Measurements from ENCODE around the gene MGMT. TPM values are rescaled to one million over a fixed set of nuclear protein-coding genes. Genes with fewer than 3 reads are reported as not detected.

The MGMT gene
- polyA plus RNA-seq, 4 donors: 9.8 to 22.4 (median 17.9) TPM

- DNase-seq (no peak), FAIRE-seq (no peak)
- Histone ChIP-seq H3K36me3 (ENCODE audit: control insufficient read depth in 3 of 3, insufficient read depth in 2 of 3, low read depth in 1 of 3, low read length in 3 of 3) (peaks cover 0 to 4% (median 3%) of the 10 kb centered on the region in 3 donors), H3K4me3 (ENCODE audit: low read depth in 1 of 3, low read length in 3 of 3) (no peak overlapping the region), H3K9me3 (ENCODE audit: control insufficient read depth in 2 of 2, insufficient read depth in 1 of 2, low read depth in 1 of 2, low read length in 1 of 2) (no peaks in the 10 kb centered on the region), H3K27me3 (ENCODE audit: control insufficient read depth in 3 of 3, insufficient read depth in 3 of 3, low read length in 3 of 3) (no peaks in the 10 kb centered on the region), H3K4me1 (ENCODE audit: control insufficient read depth in 3 of 3, insufficient read depth in 2 of 3, low read depth in 1 of 3, low read length in 2 of 3) (no peaks in the 10 kb centered on the region), H3K27ac (ENCODE audit: low read depth in 1 of 3, low read length in 2 of 3) (peak overlapping the region in 1 of 3 donors; percentile 27)
- WGBS, 3 donors: 87 to 93% (median 91%) methylated on average over 11 of the region's 11 CpGs
These were observed 138.4 kb downstream of the MGMT start for GRCh38 chr10:129605266-129605985.

- Histone ChIP-seq H3K4me3 (ENCODE audit: low read depth in 1 of 3, low read length in 3 of 3) (no peak overlapping the region), H3K27me3 (ENCODE audit: control insufficient read depth in 3 of 3, insufficient read depth in 3 of 3, low read length in 3 of 3) (no peaks in the 10 kb centered on the region), H3K9me3 (ENCODE audit: control insufficient read depth in 2 of 2, insufficient read depth in 1 of 2, low read depth in 1 of 2, low read length in 1 of 2) (no peaks in the 10 kb centered on the region), H3K27ac (ENCODE audit: low read depth in 1 of 3, low read length in 2 of 3) (peak overlapping the region in 1 of 3 donors; percentile 69), H3K36me3 (ENCODE audit: control insufficient read depth in 3 of 3, insufficient read depth in 2 of 3, low read depth in 1 of 3, low read length in 3 of 3) (peaks cover 0 to 4% (median 3%) of the 10 kb centered on the region in 3 donors), H3K4me1 (ENCODE audit: control insufficient read depth in 3 of 3, insufficient read depth in 2 of 3, low read depth in 1 of 3, low read length in 2 of 3) (no peaks in the 10 kb centered on the region)
- DNase-seq (no peak), FAIRE-seq (no peak)
- 80 to 92% (median 85%) methylated on average over 19 of the region's 19 CpGs for WGBS, 3 donors
These were observed 139.0 kb downstream of the MGMT start for GRCh38 chr10:129605986-129606518.

DNA sequence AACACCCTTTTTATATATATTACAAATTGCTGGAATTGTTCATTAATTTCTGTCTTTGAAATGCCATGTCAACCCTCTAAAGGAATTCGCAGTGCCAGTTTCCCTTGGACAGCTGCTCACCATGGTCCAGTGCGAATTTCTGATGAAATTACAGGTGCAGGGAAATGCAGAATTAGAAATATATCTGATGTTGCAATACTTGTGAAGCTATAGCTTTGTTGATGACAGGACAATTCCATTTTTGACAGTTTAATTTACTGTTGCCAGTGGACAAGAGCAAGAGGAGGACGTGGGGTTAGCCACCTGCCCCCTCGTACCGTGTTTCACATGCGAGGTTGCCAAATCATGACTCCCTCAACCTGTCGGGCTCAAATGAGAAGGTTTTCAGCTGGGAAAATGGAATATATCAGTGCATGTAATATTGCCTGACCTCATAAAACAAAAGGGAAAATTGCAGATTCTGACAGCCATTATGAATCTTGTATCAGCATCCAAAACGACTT is 140.6 kb downstream of the MGMT start:
- H3K27ac ChIP-seq (ENCODE audit: low read depth in 1 of 3, low read length in 2 of 3): no peak overlapping the region
- no peak for DNase-seq
- FAIRE-seq: no peak
- peaks cover 0 to 4% (median 3%) of the 10 kb centered on the region in 3 donors for H3K36me3 ChIP-seq (ENCODE audit: control insufficient read depth in 3 of 3, insufficient read depth in 2 of 3, low read depth in 1 of 3, low read length in 3 of 3)
- 92 to 96% (median 93%) methylated on average over 8 of the region's 8 CpGs for WGBS, 3 donors
- no peaks in the 10 kb centered on the region for H3K27me3 ChIP-seq (ENCODE audit: control insufficient read depth in 3 of 3, insufficient read depth in 3 of 3, low read length in 3 of 3)
- H3K4me3 ChIP-seq (ENCODE audit: low read depth in 1 of 3, low read length in 3 of 3): no peak overlapping the region
- H3K4me1 ChIP-seq (ENCODE audit: control insufficient read depth in 3 of 3, insufficient read depth in 2 of 3, low read depth in 1 of 3, low read length in 2 of 3): peaks cover 0 to 2% (median 0%) of the 10 kb centered on the region in 3 donors
- H3K9me3 ChIP-seq (ENCODE audit: control insufficient read depth in 2 of 2, insufficient read depth in 1 of 2, low read depth in 1 of 2, low read length in 1 of 2): no peaks in the 10 kb centered on the region

DNA sequence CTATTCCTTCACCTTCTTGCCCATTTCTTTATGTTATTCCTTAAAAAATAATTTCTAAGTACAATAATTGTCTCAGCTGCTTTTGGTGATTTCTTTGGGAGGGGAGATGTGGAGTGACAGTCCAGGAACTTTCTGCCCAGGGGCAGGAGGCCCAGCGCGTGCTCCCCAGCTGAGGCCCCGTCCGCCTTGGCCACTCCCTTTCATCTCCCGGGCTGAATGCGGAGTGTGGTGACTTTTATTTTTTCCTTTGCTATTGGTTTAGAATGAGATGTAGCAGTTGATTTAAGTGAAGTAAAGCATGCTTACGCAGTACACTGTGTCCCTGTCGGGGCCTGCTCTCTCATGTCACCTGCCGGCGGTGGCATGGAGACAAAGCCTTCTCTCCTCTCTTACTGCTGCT is 141.6 kb downstream of the MGMT start:
- 94 to 98% (median 96%) methylated on average over 10 of the region's 10 CpGs for WGBS, 3 donors
- FAIRE-seq: no peak
- Histone ChIP-seq H3K4me3 (ENCODE audit: low read depth in 1 of 3, low read length in 3 of 3) (no peak overlapping the region), H3K9me3 (ENCODE audit: control insufficient read depth in 2 of 2, insufficient read depth in 1 of 2, low read depth in 1 of 2, low read length in 1 of 2) (no peaks in the 10 kb centered on the region), H3K4me1 (ENCODE audit: control insufficient read depth in 3 of 3, insufficient read depth in 2 of 3, low read depth in 1 of 3, low read length in 2 of 3) (peaks cover 0 to 2% (median 0%) of the 10 kb centered on the region in 3 donors), H3K27ac (ENCODE audit: low read depth in 1 of 3, low read length in 2 of 3) (no peak overlapping the region), H3K27me3 (ENCODE audit: control insufficient read depth in 3 of 3, insufficient read depth in 3 of 3, low read length in 3 of 3) (no peaks in the 10 kb centered on the region), H3K36me3 (ENCODE audit: control insufficient read depth in 3 of 3, insufficient read depth in 2 of 3, low read depth in 1 of 3, low read length in 3 of 3) (peaks cover 0 to 4% (median 3%) of the 10 kb centered on the region in 3 donors)
- DNase-seq: no peak

- WGBS, 3 donors: 91 to 98% (median 96%) methylated on average over 9 of the region's 9 CpGs
- DNase-seq: no peak
- H3K36me3 ChIP-seq (ENCODE audit: control insufficient read depth in 3 of 3, insufficient read depth in 2 of 3, low read depth in 1 of 3, low read length in 3 of 3): peaks cover 0 to 4% (median 2%) of the 10 kb centered on the region in 3 donors
- H3K27ac ChIP-seq (ENCODE audit: low read depth in 1 of 3, low read length in 2 of 3): no peak overlapping the region
- H3K4me3 ChIP-seq (ENCODE audit: low read depth in 1 of 3, low read length in 3 of 3): no peak overlapping the region
- no peaks in the 10 kb centered on the region for H3K9me3 ChIP-seq (ENCODE audit: control insufficient read depth in 2 of 2, insufficient read depth in 1 of 2, low read depth in 1 of 2, low read length in 1 of 2)
- no peaks in the 10 kb centered on the region for H3K27me3 ChIP-seq (ENCODE audit: control insufficient read depth in 3 of 3, insufficient read depth in 3 of 3, low read length in 3 of 3)
- peaks cover 0 to 2% (median 0%) of the 10 kb centered on the region in 3 donors for H3K4me1 ChIP-seq (ENCODE audit: control insufficient read depth in 3 of 3, insufficient read depth in 2 of 3, low read depth in 1 of 3, low read length in 2 of 3)
- FAIRE-seq: no peak
These were observed 142.5 kb downstream of the MGMT start for GRCh38 chr10:129609551-129609950.

- no peak overlapping the region for H3K27ac ChIP-seq (ENCODE audit: low read depth in 1 of 3, low read length in 2 of 3)
- H3K27me3 ChIP-seq (ENCODE audit: control insufficient read depth in 3 of 3, insufficient read depth in 3 of 3, low read length in 3 of 3): no peaks in the 10 kb centered on the region
- peaks cover 0 to 2% (median 0%) of the 10 kb centered on the region in 3 donors for H3K4me1 ChIP-seq (ENCODE audit: control insufficient read depth in 3 of 3, insufficient read depth in 2 of 3, low read depth in 1 of 3, low read length in 2 of 3)
- H3K4me3 ChIP-seq (ENCODE audit: low read depth in 1 of 3, low read length in 3 of 3): no peak overlapping the region
- H3K9me3 ChIP-seq (ENCODE audit: control insufficient read depth in 2 of 2, insufficient read depth in 1 of 2, low read depth in 1 of 2, low read length in 1 of 2): no peaks in the 10 kb centered on the region
- FAIRE-seq (no peak), DNase-seq (peak; percentile 8 to 36)
- 46 to 71% (median 50%) methylated on average over 13 of the region's 13 CpGs for WGBS, 3 donors
- peaks cover 0 to 7% (median 0%) of the 10 kb centered on the region in 3 donors for H3K36me3 ChIP-seq (ENCODE audit: control insufficient read depth in 3 of 3, insufficient read depth in 2 of 3, low read depth in 1 of 3, low read length in 3 of 3)
These were observed 145.6 kb downstream of the MGMT start for GRCh38 chr10:129612481-129613109.

GRCh38 chr10:129613377-129613980 is 146.4 kb downstream of the MGMT start:
- H3K4me1 ChIP-seq (ENCODE audit: control insufficient read depth in 3 of 3, insufficient read depth in 2 of 3, low read depth in 1 of 3, low read length in 2 of 3): peaks cover 0 to 2% (median 0%) of the 10 kb centered on the region in 3 donors
- 92 to 97% (median 96%) methylated on average over 12 of the region's 12 CpGs for WGBS, 3 donors
- no peak for FAIRE-seq

DNA sequence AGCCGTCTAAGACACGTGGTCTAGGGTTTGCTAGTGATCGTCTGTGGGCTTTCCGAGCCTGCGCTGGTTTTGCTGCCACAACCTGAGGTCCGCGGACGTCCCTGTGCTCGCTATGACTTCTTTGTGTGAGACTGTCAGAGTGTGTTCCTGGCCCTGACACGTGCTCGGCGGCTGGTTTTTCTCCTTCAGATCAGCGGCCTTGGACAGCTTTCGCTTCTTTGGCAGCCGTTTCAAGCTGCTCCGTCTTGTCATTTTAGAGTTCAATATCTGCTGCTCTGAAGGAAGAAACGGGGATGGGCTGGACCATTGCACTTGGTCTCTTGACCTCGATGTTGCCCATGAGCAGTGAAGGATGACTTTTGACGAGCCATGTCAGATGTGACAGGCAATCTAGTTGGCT is 147.3 kb downstream of the MGMT start:
- no peak for FAIRE-seq
- DNase-seq: no peak
- WGBS, 3 donors: 79 to 89% (median 88%) methylated on average over 19 of the region's 19 CpGs
- Histone ChIP-seq H3K36me3 (ENCODE audit: control insufficient read depth in 3 of 3, insufficient read depth in 2 of 3, low read depth in 1 of 3, low read length in 3 of 3) (peaks cover 0 to 4% (median 0%) of the 10 kb centered on the region in 3 donors), H3K27ac (ENCODE audit: low read depth in 1 of 3, low read length in 2 of 3) (no peak overlapping the region), H3K27me3 (ENCODE audit: control insufficient read depth in 3 of 3, insufficient read depth in 3 of 3, low read length in 3 of 3) (no peaks in the 10 kb centered on the region), H3K9me3 (ENCODE audit: control insufficient read depth in 2 of 2, insufficient read depth in 1 of 2, low read depth in 1 of 2, low read length in 1 of 2) (peaks cover 0 to 2% of the 10 kb centered on the region in 2 donors), H3K4me3 (ENCODE audit: low read depth in 1 of 3, low read length in 3 of 3) (no peak overlapping the region), H3K4me1 (ENCODE audit: control insufficient read depth in 3 of 3, insufficient read depth in 2 of 3, low read depth in 1 of 3, low read length in 2 of 3) (peaks cover 0 to 2% (median 0%) of the 10 kb centered on the region in 3 donors)

More at GRCh38 chr10:129613377-129613980, 146.4 kb downstream of the MGMT start:
- peaks cover 0 to 2% of the 10 kb centered on the region in 2 donors for H3K9me3 ChIP-seq (ENCODE audit: control insufficient read depth in 2 of 2, insufficient read depth in 1 of 2, low read depth in 1 of 2, low read length in 1 of 2)
- H3K36me3 ChIP-seq (ENCODE audit: control insufficient read depth in 3 of 3, insufficient read depth in 2 of 3, low read depth in 1 of 3, low read length in 3 of 3): peaks cover 0 to 7% (median 0%) of the 10 kb centered on the region in 3 donors
- no peak overlapping the region for H3K27ac ChIP-seq (ENCODE audit: low read depth in 1 of 3, low read length in 2 of 3)
- no peak overlapping the region for H3K4me3 ChIP-seq (ENCODE audit: low read depth in 1 of 3, low read length in 3 of 3)
- DNase-seq: no peak
- H3K27me3 ChIP-seq (ENCODE audit: control insufficient read depth in 3 of 3, insufficient read depth in 3 of 3, low read length in 3 of 3): no peaks in the 10 kb centered on the region
